ENCODE results near the gene RUNX1.
A peak's percentile ranks its signal among the peaks of the same experiment; 100 is the strongest.

Gene RUNX1

GRCh38 chr21:34838956-34839820 lies 209.9 kb downstream of the RUNX1 start (continued):
- no peak for TF ChIP-seq ZNF565 (CRISPR knock-in tag; conservative IDR thresholded peaks at IDR 0.05; ENCODE audit: low read depth)
- TF ChIP-seq ZNF8 (CRISPR knock-in tag; IDR thresholded peaks at IDR 0.05), result no peak
- TF ChIP-seq POU6F1 (CRISPR knock-in tag; IDR thresholded peaks at IDR 0.05; ENCODE audit: borderline replicate concordance, low read depth), result no peak
- TF ChIP-seq PPARA (CRISPR knock-in tag; IDR thresholded peaks at IDR 0.05; ENCODE audit: borderline replicate concordance), result no peak
- TF ChIP-seq OSR1 (CRISPR knock-in tag; IDR thresholded peaks at IDR 0.05), result no peak
- TF ChIP-seq GLIS3 (CRISPR knock-in tag; IDR thresholded peaks at IDR 0.05), result no peak
- TF ChIP-seq SNAI2 (CRISPR knock-in tag; IDR thresholded peaks at IDR 0.05), result no peak
- no peak for TF ChIP-seq ISL1 (CRISPR knock-in tag; IDR thresholded peaks at IDR 0.05)

DNA sequence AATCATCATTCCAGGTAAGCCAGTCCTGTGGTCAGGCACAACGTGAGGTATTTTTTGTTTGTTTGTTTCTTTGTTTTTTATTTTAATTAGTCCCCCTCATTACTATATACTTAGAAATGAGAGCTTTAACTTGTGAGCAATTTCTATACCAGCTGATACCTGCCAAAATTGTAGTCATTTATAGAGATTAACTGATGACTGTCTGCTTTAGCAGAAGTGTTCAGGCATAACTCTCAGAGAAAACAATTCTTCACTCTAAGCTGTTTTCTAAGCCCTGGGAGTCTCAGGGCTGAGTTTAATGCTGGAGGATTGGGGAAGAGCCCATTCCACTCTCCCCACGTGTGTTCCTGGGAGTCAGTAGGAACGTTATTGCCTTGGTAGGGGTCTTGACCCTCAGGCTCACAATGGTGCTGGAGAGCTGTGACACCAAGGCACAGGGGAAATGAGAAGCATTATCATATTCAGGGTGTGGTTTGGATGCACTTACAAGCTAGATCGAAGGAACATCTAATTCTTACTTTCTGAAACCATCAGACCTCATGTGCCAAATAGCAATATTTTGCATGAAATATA lies 212.1 kb downstream of the RUNX1 start:
- TF ChIP-seq TOX (CRISPR knock-in tag; IDR thresholded peaks at IDR 0.05; ENCODE audit: borderline replicate concordance) (no peak), CREB5 (CRISPR knock-in tag; IDR thresholded peaks at IDR 0.05; ENCODE audit: low read depth) (no peak), ARNTL (CRISPR knock-in tag; IDR thresholded peaks at IDR 0.05; ENCODE audit: borderline replicate concordance, low read depth) (no peak), ZNF565 (CRISPR knock-in tag; conservative IDR thresholded peaks at IDR 0.05; ENCODE audit: low read depth) (no peak), ZC3H10 (CRISPR knock-in tag; IDR thresholded peaks at IDR 0.05) (no peak), TSHZ2 (CRISPR knock-in tag; IDR thresholded peaks at IDR 0.05) (no peak), ESRRG (CRISPR knock-in tag; IDR thresholded peaks at IDR 0.05) (no peak)
- peak; percentile 11; the same call in 1 of the 3 replicates for ATAC-seq

DNA sequence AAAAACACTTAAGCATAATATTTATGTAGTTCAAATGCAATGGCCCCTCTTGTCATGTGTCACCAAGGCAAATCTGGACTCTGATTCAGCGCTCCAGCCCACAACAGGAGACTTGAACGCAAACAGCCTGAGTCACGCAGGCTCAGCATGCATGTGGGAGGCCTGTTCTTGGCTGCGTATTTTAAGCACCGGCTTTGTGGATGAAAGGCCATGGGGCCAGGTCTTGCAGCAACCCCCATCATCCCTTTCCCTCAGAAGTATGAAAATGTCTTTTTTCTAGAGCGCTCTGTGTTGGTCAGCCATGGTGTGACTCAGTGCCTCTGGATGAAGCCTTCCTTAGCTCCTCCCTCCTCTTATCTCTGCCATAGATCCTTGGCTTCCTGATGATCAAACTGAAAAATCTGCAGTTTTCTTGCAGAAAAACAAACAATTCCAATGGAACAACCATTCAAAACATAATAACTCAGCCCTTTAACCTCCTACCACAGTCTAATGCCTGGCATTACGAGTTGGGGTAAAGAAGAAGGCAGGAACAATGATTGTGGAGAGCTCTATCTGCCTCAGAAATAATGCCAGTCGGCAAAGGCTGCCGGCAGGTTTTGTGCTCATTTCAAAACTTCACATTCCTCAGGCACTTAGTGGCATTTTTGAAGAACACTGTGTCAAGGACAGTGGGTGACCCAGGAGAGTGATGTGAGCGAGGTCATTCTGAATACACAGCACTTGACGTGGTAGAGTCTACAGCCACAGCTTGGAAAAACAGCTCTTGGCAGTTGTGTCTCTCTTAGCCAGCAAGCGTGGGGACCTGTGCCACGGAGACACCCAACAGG lies 212.8 kb downstream of the RUNX1 start:
- TF ChIP-seq ZC3H10 (CRISPR knock-in tag; IDR thresholded peaks at IDR 0.05), result no peak
- TF ChIP-seq ZFP3 (CRISPR knock-in tag; IDR thresholded peaks at IDR 0.05), result no peak
- TF ChIP-seq, protein P1, sequence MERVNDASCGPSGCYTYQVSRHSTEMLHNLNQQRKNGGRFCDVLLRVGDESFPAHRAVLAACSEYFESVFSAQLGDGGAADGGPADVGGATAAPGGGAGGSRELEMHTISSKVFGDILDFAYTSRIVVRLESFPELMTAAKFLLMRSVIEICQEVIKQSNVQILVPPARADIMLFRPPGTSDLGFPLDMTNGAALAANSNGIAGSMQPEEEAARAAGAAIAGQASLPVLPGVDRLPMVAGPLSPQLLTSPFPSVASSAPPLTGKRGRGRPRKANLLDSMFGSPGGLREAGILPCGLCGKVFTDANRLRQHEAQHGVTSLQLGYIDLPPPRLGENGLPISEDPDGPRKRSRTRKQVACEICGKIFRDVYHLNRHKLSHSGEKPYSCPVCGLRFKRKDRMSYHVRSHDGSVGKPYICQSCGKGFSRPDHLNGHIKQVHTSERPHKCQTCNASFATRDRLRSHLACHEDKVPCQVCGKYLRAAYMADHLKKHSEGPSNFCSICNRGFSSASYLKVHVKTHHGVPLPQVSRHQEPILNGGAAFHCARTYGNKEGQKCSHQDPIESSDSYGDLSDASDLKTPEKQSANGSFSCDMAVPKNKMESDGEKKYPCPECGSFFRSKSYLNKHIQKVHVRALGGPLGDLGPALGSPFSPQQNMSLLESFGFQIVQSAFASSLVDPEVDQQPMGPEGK (CRISPR knock-in tag; IDR thresholded peaks at IDR 0.05; ENCODE audit: borderline replicate concordance), result no peak
- no peak for TF ChIP-seq TSHZ2 (CRISPR knock-in tag; IDR thresholded peaks at IDR 0.05)
- no peak for TF ChIP-seq ZNF8 (CRISPR knock-in tag; IDR thresholded peaks at IDR 0.05)
- TF ChIP-seq POU6F1 (CRISPR knock-in tag; IDR thresholded peaks at IDR 0.05; ENCODE audit: borderline replicate concordance, low read depth), result no peak
- no peak for TF ChIP-seq BACH2 (CRISPR knock-in tag; IDR thresholded peaks at IDR 0.05; ENCODE audit: borderline replicate concordance)
- TF ChIP-seq ARNTL (CRISPR knock-in tag; IDR thresholded peaks at IDR 0.05; ENCODE audit: borderline replicate concordance, low read depth), result no peak
- no peak for TF ChIP-seq ZNF70 (CRISPR knock-in tag; IDR thresholded peaks at IDR 0.05)
- no peak for TF ChIP-seq ZNF565 (CRISPR knock-in tag; conservative IDR thresholded peaks at IDR 0.05; ENCODE audit: low read depth)
- peak; percentile 89 for ATAC-seq

Data from SK-N-SH treated with all-trans-retinoic acid at 6 μM for 48 hours (cell line).